ENCODE data around the gene TMEM255B.
"Not testable (repeated sequence)": the region's sequence is repeated elsewhere in the genome, so short reads cannot be mapped to it uniquely, and the experiment has no call there.

TMEM255B gene

GRCh38 chr13:113792886-113793717 lies 34.1 kb downstream of the TMEM255B start:
- peak overlapping the region; percentile 23 for H3K27ac ChIP-seq
- no peak for DNase-seq (ENCODE audit: low spot score)
- TF ChIP-seq CTCF (conservative IDR thresholded peaks at IDR 0.05; ENCODE audit: low read depth): no peak
- POLR2A ChIA-PET (ENCODE audit: low non-redundant PET): no interaction called here
- CTCF ChIA-PET: interaction anchor here (1.5 kb wide), 1 partner anchor 21 kb away, joined by 3 read pairs; no protein-coding TSS in a partner anchor

- ChIA-PET CTCF (interaction anchor here (1.5 kb wide), 1 partner anchor 21 kb away, joined by 3 read pairs; no protein-coding TSS in a partner anchor), POLR2A (ENCODE audit: low non-redundant PET) (no interaction called here)
- DNase-seq (ENCODE audit: low spot score): no peak
- no peak overlapping the region for H3K27ac ChIP-seq
- no peak for TF ChIP-seq CTCF (conservative IDR thresholded peaks at IDR 0.05; ENCODE audit: low read depth)
Measured at GRCh38 chr13:113793718-113794085, 34.7 kb downstream of the TMEM255B start.

- ChIA-PET POLR2A (ENCODE audit: low non-redundant PET) (no interaction called here), CTCF (no interaction called here)
- no peak for DNase-seq (ENCODE audit: low spot score)
- H3K27ac ChIP-seq: no peak overlapping the region
- TF ChIP-seq CTCF (conservative IDR thresholded peaks at IDR 0.05; ENCODE audit: low read depth): no peak
Measured at GRCh38 chr13:113794086-113794485, 35.1 kb downstream of the TMEM255B start.

- TF ChIP-seq CTCF (conservative IDR thresholded peaks at IDR 0.05; ENCODE audit: low read depth): no peak
- no peak for DNase-seq (ENCODE audit: low spot score)
- no peak overlapping the region for H3K27ac ChIP-seq
- POLR2A ChIA-PET (ENCODE audit: low non-redundant PET): no interaction called here
- CTCF ChIA-PET: no interaction called here
Measured at GRCh38 chr13:113794764-113795173, 35.7 kb downstream of the TMEM255B start.

- DNase-seq (ENCODE audit: low spot score); POLR2A ChIA-PET (ENCODE audit: low non-redundant PET); CTCF ChIA-PET; H3K27ac ChIP-seq: not testable (repeated sequence)
Measured at GRCh38 chr13:113795362-113795761, 36.3 kb downstream of the TMEM255B start.

- POLR2A ChIA-PET (ENCODE audit: low non-redundant PET): no interaction called here
- no peak overlapping the region for H3K27ac ChIP-seq
- no peak for DNase-seq (ENCODE audit: low spot score)
- CTCF ChIA-PET: no interaction called here
- no peak for TF ChIP-seq CTCF (conservative IDR thresholded peaks at IDR 0.05; ENCODE audit: low read depth)
Measured at GRCh38 chr13:113796211-113796963, 37.4 kb downstream of the TMEM255B start.
